Ascending aorta (tissue), 2 donors: ENCODE results near the gene TTF2. TPM values are rescaled to one million over a fixed set of nuclear protein-coding genes. Genes with fewer than 3 reads are reported as not detected.

Experiments
- DNase-seq, 2 donors: peaks; one replicate each; pipeline ENCODE4 v3.0.0-alpha.2; 2019; ENCODE audit warnings: low spot score in 2 of 2
- H3K27ac ChIP-seq, 2 donors: fragments of 200-600 bp; sonication (generic); one replicate each; pipeline ENCODE4 v1.5.1; 2016 to 2017; ENCODE audit warnings: mild to moderate bottlenecking in 1 of 2
- H3K27me3 ChIP-seq: fragments of 200-600 bp; sonication (generic); one replicate; pipeline ENCODE4 v1.5.1; 2017
- H3K36me3 ChIP-seq, 2 donors: fragments of 200-600 bp; sonication (generic); one replicate each; pipeline ENCODE4 v1.5.1; 2016
- H3K4me1 ChIP-seq, 2 donors: fragments of 200-600 bp; sonication (generic); one replicate each; pipeline ENCODE4 v1.5.1; 2016 to 2017; ENCODE audit warnings: mild to moderate bottlenecking in 1 of 2
- H3K4me3 ChIP-seq, 2 donors: fragments of 200-600 bp; sonication (generic); one replicate each; pipeline ENCODE4 v1.5.1; 2016 to 2017; ENCODE audit warnings: mild to moderate bottlenecking in 1 of 2
- H3K9me3 ChIP-seq, 2 donors: fragments of 200-600 bp; sonication (generic); one replicate each; pipeline ENCODE4 v1.5.1; 2016
- intact Hi-C: fragments of 100-400 bp; cut with DNase I; formaldehyde crosslinking; loops from one replicate; pipeline ENCODE4 v1.15.1; 2023
- total RNA-seq: library from RNA; depleted of rRNA; stranded (reverse); fragments of >200 nt; gene quantifications from one replicate; pipeline ENCODE4 v1.1.0, GENCODE V29; 2016
- TF ChIP-seq, protein P1 (sequence below), 3 experiments: fragments of 200-600 bp in 2 of 3; fragments of 450-650 bp in 1 of 3; sonication (generic) in 2 of 3; IDR thresholded peaks; one replicate each; pipeline ENCODE4 v1.5.1; 2016 to 2019; ENCODE audit warnings: antibody characterized with exemption in 3 of 3, mild to moderate bottlenecking in 1 of 3, moderate library complexity in 1 of 3

TTF2 gene
- total RNA-seq, 1 donor from 2014 or later, result 4.4 TPM

DNA sequence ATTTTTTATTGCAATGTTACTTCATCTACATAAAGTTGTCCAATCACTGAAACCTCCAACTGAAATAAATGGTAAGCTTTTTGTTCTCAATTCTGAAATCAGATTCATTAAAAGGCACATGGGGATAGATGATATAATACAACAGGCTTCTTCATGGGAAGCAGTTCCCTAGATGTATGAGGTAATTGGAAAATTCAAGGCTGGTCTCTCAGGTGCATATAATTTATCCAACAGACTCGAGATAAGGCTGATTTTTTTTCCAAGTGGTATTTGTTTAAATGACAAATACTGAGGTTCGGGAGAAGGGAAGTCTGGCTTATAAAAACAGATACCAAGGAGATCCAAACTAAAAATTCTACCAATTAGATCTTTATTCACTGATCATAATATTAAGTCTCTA lies 47.2 kb downstream of the TTF2 start:
- no peak overlapping the region for H3K27ac ChIP-seq
- no peak overlapping the region for H3K4me3 ChIP-seq
- H3K9me3 ChIP-seq, result no peaks in the 10 kb centered on the region
- intact Hi-C loops, result no loop called here
- no peak for DNase-seq
- no peaks in the 10 kb centered on the region for H3K4me1 ChIP-seq
- TF ChIP-seq, protein P1, sequence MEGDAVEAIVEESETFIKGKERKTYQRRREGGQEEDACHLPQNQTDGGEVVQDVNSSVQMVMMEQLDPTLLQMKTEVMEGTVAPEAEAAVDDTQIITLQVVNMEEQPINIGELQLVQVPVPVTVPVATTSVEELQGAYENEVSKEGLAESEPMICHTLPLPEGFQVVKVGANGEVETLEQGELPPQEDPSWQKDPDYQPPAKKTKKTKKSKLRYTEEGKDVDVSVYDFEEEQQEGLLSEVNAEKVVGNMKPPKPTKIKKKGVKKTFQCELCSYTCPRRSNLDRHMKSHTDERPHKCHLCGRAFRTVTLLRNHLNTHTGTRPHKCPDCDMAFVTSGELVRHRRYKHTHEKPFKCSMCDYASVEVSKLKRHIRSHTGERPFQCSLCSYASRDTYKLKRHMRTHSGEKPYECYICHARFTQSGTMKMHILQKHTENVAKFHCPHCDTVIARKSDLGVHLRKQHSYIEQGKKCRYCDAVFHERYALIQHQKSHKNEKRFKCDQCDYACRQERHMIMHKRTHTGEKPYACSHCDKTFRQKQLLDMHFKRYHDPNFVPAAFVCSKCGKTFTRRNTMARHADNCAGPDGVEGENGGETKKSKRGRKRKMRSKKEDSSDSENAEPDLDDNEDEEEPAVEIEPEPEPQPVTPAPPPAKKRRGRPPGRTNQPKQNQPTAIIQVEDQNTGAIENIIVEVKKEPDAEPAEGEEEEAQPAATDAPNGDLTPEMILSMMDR (IDR thresholded peaks at IDR 0.05), result no peak
- no peaks in the 10 kb centered on the region for H3K27me3 ChIP-seq
- H3K36me3 ChIP-seq, result peaks cover 9 to 40% of the 10 kb centered on the region in 2 donors

DNA sequence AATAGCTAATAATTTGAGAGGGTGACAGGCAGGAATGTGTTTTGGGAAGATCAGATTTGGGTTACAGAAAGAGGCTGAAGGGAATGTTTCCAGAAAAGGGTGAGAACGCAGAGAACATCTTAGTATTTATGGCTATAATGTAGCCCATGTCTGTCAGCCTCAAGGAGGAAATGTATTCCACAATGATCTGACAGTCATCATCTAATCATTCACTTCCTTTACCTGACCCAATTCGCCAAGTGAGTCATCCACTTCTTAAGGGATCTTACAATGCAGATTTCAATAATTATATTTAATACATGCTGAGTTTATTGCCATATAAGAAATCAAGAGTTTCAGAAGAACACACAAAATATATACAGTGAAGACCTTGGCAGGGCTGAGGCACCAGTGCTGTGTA lies 50.6 kb downstream of the TTF2 start:
- no peak overlapping the region for H3K4me3 ChIP-seq
- no peak for DNase-seq
- H3K4me1 ChIP-seq, result no peaks in the 10 kb centered on the region
- peaks cover 18 to 57% of the 10 kb centered on the region in 2 donors for H3K36me3 ChIP-seq
- H3K9me3 ChIP-seq, result no peaks in the 10 kb centered on the region
- intact Hi-C loops, result no loop called here
- no peak overlapping the region for H3K27ac ChIP-seq
- no peaks in the 10 kb centered on the region for H3K27me3 ChIP-seq
- TF ChIP-seq, protein P1 (IDR thresholded peaks at IDR 0.05), result no peak

DNA sequence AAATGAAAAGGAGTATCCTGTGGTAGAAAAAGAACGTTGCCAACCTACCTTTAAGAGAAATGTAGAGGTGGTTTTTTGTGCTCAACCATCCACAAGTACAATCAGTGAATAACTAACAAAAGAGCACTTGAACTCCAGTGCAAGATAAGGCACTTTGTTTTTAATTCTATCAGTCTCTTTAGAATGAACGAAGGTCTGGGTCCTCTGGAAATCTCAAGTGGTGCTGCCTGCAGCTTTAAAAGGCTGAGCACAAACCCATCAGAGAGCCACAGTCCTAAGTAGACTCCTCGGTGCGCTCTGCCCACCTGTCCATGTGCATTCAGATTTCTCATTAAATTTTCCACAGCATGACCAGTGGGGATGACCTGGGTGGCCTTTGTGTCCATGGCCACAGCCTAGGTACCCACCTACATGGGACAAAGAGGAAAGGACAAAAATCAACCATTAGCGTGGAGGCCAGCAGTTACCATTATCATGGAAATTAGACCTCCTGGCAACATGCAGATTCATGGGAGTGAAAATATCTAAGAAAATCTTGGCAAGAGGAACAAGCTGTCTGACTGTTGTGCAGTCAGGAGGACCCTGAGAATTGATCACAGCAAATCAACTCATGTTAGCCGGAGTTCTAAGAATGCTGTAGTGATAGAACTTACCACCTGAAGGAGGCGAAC lies 52.1 kb downstream of the TTF2 start:
- H3K27me3 ChIP-seq, result no peaks in the 10 kb centered on the region
- H3K4me3 ChIP-seq, result no peak overlapping the region
- peaks cover 18 to 50% of the 10 kb centered on the region in 2 donors for H3K36me3 ChIP-seq
- no peak overlapping the region for H3K27ac ChIP-seq
- H3K9me3 ChIP-seq, result no peaks in the 10 kb centered on the region
- no peaks in the 10 kb centered on the region for H3K4me1 ChIP-seq
- DNase-seq, result no peak
- TF ChIP-seq, protein P1 (IDR thresholded peaks at IDR 0.05), result no peak
- intact Hi-C loops, result no loop called here

DNA sequence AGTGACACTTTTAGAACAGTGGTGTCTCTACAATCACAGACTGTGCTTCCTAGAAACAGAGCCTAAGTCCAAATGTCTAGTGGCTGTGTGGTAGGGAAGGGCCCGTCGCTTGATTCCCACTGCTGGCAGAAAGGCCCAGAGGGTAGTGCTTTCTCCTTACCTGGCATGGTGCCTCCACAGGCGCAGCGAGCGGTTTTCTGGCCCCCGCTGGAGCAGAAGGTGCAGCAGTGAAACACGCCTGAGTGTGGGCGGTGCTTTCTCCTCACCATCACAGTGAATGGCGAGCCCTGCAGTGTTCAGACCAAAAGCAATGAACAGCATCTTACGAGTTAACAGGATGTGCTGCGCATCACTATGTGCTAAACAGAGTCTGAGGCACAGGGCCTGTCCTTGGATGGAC lies 53.1 kb downstream of the TTF2 start:
- intact Hi-C loops, result no loop called here
- TF ChIP-seq, protein P1 (IDR thresholded peaks at IDR 0.05), result no peak

DNA sequence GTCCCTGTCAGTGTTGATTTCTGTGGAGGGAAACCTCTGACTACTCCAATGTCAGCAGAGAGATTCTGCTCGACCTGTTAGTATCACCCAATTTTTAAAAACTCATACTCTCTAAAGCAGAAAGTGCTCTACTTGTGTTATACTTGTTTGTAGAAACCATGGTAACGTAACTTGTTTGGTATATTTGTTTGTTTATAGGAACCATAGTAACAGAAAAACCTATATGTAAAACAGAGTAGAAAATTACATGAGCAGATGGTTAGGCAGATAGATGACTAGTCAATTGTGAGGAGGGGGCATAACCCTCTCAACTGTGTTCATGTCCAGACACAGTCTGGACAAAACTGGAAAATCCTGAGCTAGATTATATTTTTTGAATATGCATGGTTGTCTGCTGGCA lies 54.8 kb downstream of the TTF2 start:
- Histone ChIP-seq H3K27me3 (no peaks in the 10 kb centered on the region), H3K9me3 (no peaks in the 10 kb centered on the region), H3K27ac (no peak overlapping the region), H3K4me1 (no peaks in the 10 kb centered on the region), H3K4me3 (no peak overlapping the region), H3K36me3 (peaks cover 14 to 29% of the 10 kb centered on the region in 2 donors)
- intact Hi-C loops, result no loop called here
- TF ChIP-seq, protein P1 (IDR thresholded peaks at IDR 0.05), result no peak
- no peak for DNase-seq

More for the DNA sequence above, 53.1 kb downstream of the TTF2 start:
- Histone ChIP-seq H3K4me1 (no peaks in the 10 kb centered on the region), H3K4me3 (no peak overlapping the region), H3K9me3 (no peaks in the 10 kb centered on the region), H3K27me3 (no peaks in the 10 kb centered on the region), H3K27ac (no peak overlapping the region), H3K36me3 (peaks cover 18 to 44% of the 10 kb centered on the region in 2 donors)
- DNase-seq, result no peak
